Endodermal cell (in vitro differentiated cells): ENCODE results near the gene SUPT5H. TPM values are rescaled to one million over a fixed set of nuclear protein-coding genes. Genes with fewer than 3 reads are reported as not detected.

Source experiments
- DNase-seq: peaks from one replicate; pipeline ENCODE4 v3.0.0-alpha.2; 2017
- H3K27ac ChIP-seq: 2 replicates; pipeline ENCODE4 v1.5.1; 2013; ENCODE audit warnings: mild to moderate bottlenecking, low read depth, low read length, moderate library complexity
- H3K27me3 ChIP-seq: 2 replicates; pipeline ENCODE4 v1.6.1; 2013; ENCODE audit warnings: mild to moderate bottlenecking, low read length, moderate library complexity; ENCODE audit not compliant: insufficient read depth, control insufficient read depth, poor library complexity, severe bottlenecking
- H3K36me3 ChIP-seq: 2 replicates; pipeline ENCODE4 v1.7.0; 2013; ENCODE audit warnings: mild to moderate bottlenecking, low read length, moderate library complexity; ENCODE audit not compliant: control insufficient read depth, insufficient read depth
- H3K4me1 ChIP-seq: one replicate; pipeline ENCODE4 v1.7.0; 2013; ENCODE audit warnings: low read length; ENCODE audit not compliant: control insufficient read depth, insufficient read depth
- H3K4me3 ChIP-seq: 2 replicates; pipeline ENCODE4 v1.5.1; 2013; ENCODE audit warnings: mild to moderate bottlenecking, low read length, moderate library complexity
- H3K9ac ChIP-seq: 2 replicates; pipeline ENCODE4 v1.6.1; 2013; ENCODE audit warnings: mild to moderate bottlenecking, low read length, moderate library complexity; ENCODE audit not compliant: poor library complexity, severe bottlenecking; ENCODE audit errors: extremely low read depth
- H3K9me3 ChIP-seq: 2 replicates; pipeline ENCODE4 v1.6.1; 2013; ENCODE audit warnings: mild to moderate bottlenecking, low read length, moderate library complexity; ENCODE audit not compliant: control insufficient read depth
- H3K27ac Mint-ChIP-seq: 2 replicates; pipeline ENCODE4 v1.8.0; 2020; ENCODE audit warnings: mixed read lengths
- H3K27me3 Mint-ChIP-seq: 2 replicates; pipeline ENCODE4 v1.8.0; 2021; ENCODE audit warnings: mild to moderate bottlenecking, mixed read lengths; ENCODE audit not compliant: insufficient read depth
- H3K36me3 Mint-ChIP-seq: 2 replicates; pipeline ENCODE4 v1.8.0; 2020; ENCODE audit warnings: low read depth, mixed read lengths
- H3K4me1 Mint-ChIP-seq: 2 replicates; pipeline ENCODE4 v1.8.0; 2020; ENCODE audit warnings: mixed read lengths
- H3K4me3 Mint-ChIP-seq: 2 replicates; pipeline ENCODE4 v1.8.0; 2020; ENCODE audit warnings: mild to moderate bottlenecking, moderate library complexity, mixed read lengths
- H3K9me3 Mint-ChIP-seq: 2 replicates; pipeline ENCODE4 v1.8.0; 2020; ENCODE audit warnings: mild to moderate bottlenecking, mixed read lengths
- WGBS, 2 experiments: methylation state at CpG; one replicate each; pipeline versions ENCODE4 v1.1.5 to v1.1.7; 2013; ENCODE audit warnings: missing lambda C conversion rate in 2 of 2, mixed read lengths in 1 of 2; ENCODE audit not compliant: insufficient coverage in 1 of 2, insufficient read length in 1 of 2; 5-methylcytosine and 5-hydroxymethylcytosine counted together
- total RNA-seq, 2 donors: library from RNA; stranded (reverse); fragmentation: NEBNext Ultra II Directional in 1 of 2; extraction: Animal tissue kit (Norgen Biotek cat#: 25700) in 1 of 2; gene quantifications; 2 replicates in 1 of 2; 3 replicates in 1 of 2; pipeline ENCODE4 v1.2.1, GENCODE V29; 2021
- TF ChIP-seq, protein P1 (sequence below): fragments of 200-600 bp; sonication (generic); conservative IDR thresholded peaks from 2 replicates; pipeline ENCODE4 v1.5.0; 2021; ENCODE audit warnings: antibody characterized with exemption, mild to moderate bottlenecking

Gene SUPT5H
- total RNA-seq, 2 donors from 2014 or later, result 130 to 139 TPM

DNA sequence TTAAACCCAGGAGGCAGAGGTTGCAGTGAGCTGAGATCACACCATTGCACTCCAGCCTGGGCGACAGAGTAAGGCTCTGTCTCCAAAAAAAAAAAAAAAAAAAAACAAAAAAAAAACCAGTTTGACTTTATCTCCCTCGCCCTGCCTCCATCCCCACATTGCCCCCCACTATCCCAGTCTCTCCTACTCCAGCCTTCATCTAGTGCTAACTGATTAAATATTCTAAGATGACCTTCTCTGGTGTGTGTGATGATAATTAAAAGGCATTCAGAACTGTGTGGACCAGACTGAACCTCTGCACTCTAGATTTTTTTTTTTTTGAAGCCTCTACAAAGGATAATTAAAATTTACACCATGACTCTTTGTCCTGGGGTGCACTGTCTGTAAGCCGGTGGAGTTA, 47.4 kb downstream of the SUPT5H start:
- WGBS, 2 experiments, result 86% methylated on average over 1 of the region's 3 CpGs; no CpG with 5 or more reads in 1 of the 2 experiments
- Mint-ChIP-seq H3K36me3 (peaks cover 29% of the 10 kb centered on the region), H3K27ac (no peak overlapping the region), H3K9me3 (no peaks in the 10 kb centered on the region), H3K27me3 (no peaks in the 10 kb centered on the region), H3K4me3 (no peak overlapping the region), H3K4me1 (no peaks in the 10 kb centered on the region)
- H3K27me3 ChIP-seq, result no peaks in the 10 kb centered on the region
- no peaks in the 10 kb centered on the region for H3K4me1 ChIP-seq
- no peak for DNase-seq
- no peak overlapping the region for H3K9ac ChIP-seq
- no peak overlapping the region for H3K27ac ChIP-seq
- H3K36me3 ChIP-seq, result peaks cover 38% of the 10 kb centered on the region
- H3K4me3 ChIP-seq, result no peak overlapping the region
- H3K9me3 ChIP-seq, result no peaks in the 10 kb centered on the region
- TF ChIP-seq, protein P1, sequence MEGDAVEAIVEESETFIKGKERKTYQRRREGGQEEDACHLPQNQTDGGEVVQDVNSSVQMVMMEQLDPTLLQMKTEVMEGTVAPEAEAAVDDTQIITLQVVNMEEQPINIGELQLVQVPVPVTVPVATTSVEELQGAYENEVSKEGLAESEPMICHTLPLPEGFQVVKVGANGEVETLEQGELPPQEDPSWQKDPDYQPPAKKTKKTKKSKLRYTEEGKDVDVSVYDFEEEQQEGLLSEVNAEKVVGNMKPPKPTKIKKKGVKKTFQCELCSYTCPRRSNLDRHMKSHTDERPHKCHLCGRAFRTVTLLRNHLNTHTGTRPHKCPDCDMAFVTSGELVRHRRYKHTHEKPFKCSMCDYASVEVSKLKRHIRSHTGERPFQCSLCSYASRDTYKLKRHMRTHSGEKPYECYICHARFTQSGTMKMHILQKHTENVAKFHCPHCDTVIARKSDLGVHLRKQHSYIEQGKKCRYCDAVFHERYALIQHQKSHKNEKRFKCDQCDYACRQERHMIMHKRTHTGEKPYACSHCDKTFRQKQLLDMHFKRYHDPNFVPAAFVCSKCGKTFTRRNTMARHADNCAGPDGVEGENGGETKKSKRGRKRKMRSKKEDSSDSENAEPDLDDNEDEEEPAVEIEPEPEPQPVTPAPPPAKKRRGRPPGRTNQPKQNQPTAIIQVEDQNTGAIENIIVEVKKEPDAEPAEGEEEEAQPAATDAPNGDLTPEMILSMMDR, result no peak

DNA sequence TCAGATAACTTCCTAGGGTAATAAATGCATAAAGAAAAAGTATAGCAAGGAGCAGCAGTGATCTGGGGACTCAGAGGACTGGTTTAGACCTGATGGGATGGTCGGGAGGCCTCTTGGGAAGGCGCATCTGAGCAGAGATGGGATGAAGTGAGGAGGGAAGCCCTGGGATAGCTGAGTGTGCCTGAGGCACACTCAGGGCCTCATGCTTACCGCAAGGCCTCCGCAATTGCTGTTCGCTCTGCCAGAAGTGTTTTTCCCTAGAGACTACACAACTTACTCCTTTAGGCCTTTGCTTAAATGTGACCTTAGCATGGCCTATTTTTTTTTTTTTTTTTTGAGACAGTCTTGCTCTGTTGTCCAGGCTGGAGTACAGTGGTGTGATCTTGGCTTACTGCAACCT, 49.3 kb downstream of the SUPT5H start:
- Mint-ChIP-seq H3K4me3 (no peak overlapping the region), H3K27me3 (peaks cover 18% of the 10 kb centered on the region), H3K9me3 (no peaks in the 10 kb centered on the region), H3K4me1 (peaks cover 9% of the 10 kb centered on the region), H3K27ac (peak overlapping the region; percentile 1), H3K36me3 (peaks cover 12% of the 10 kb centered on the region)
- Histone ChIP-seq H3K9ac (no peak overlapping the region), H3K27ac (no peak overlapping the region), H3K9me3 (no peaks in the 10 kb centered on the region), H3K4me3 (no peak overlapping the region), H3K27me3 (peaks cover 18% of the 10 kb centered on the region), H3K4me1 (no peaks in the 10 kb centered on the region), H3K36me3 (peaks cover 21% of the 10 kb centered on the region)
- DNase-seq, result no peak
- TF ChIP-seq, protein P1, result no peak
- 95 to 96% methylated on average over 3 to 5 of the region's 5 CpGs for WGBS, 2 experiments

DNA sequence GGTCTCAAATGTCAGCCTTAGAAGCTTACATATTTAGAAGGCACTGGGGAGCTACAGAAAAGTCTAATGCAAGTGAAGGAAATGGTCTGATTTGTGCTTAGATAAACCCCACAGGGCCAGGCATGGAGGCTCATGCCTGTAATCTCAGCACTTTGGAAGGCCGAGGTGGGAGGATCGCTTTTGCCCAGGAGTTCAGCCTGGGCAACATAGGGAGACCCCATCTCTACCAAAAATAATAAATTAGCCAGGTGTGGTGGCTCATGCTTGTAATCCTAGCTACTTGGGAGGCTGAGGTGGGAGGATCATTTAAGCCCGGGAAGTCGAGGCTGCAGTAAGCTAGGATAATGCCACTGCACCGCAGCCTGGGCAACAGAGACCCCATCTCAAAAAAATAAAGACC, 50.7 kb downstream of the SUPT5H start:
- peaks cover 32% of the 10 kb centered on the region for H3K27me3 ChIP-seq
- no peak overlapping the region for H3K4me3 ChIP-seq
- H3K9me3 Mint-ChIP-seq, result peaks cover 2% of the 10 kb centered on the region
- H3K27ac ChIP-seq, result no peak overlapping the region
- H3K27me3 Mint-ChIP-seq, result peaks cover 32% of the 10 kb centered on the region
- peaks cover 12% of the 10 kb centered on the region for H3K36me3 ChIP-seq
- H3K9me3 ChIP-seq, result no peaks in the 10 kb centered on the region
- H3K4me1 Mint-ChIP-seq, result peaks cover 9% of the 10 kb centered on the region
- no peak overlapping the region for H3K27ac Mint-ChIP-seq
- no peak overlapping the region for H3K9ac ChIP-seq
- no peaks in the 10 kb centered on the region for H3K4me1 ChIP-seq
- 60 to 92% methylated on average over 1 to 5 of the region's 5 CpGs for WGBS, 2 experiments
- TF ChIP-seq, protein P1, result no peak
- peaks cover 7% of the 10 kb centered on the region for H3K36me3 Mint-ChIP-seq
- DNase-seq, result no peak
- no peak overlapping the region for H3K4me3 Mint-ChIP-seq
